ENCODE data around the gene CSF1R.

The CSF1R gene

DNA sequence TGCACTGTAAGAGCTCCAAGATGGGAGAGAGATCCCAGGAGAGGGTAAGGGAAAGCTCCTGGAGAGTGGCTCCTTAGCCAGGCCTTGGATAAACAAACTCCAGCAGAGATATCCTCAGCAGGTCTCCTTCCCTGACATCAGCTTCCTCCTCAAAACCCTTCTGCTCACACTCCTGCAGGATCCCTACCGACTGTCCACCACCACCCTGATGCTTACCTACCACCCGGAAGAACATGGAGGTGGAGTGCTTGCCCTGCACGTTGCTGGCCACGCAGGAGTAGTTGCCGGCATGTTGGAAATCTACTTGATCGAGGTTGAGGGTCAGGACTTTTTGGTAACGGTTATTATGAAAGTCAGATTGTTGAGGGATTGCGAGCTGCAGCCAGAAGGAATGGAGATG, 9.3 kb downstream of the CSF1R start:
- no peak overlapping the region for H3K4me3 ChIP-seq (ENCODE audit: low read depth, low read length)
- no peak for DNase-seq (ENCODE audit: low read depth)
- TF ChIP-seq, protein P1, sequence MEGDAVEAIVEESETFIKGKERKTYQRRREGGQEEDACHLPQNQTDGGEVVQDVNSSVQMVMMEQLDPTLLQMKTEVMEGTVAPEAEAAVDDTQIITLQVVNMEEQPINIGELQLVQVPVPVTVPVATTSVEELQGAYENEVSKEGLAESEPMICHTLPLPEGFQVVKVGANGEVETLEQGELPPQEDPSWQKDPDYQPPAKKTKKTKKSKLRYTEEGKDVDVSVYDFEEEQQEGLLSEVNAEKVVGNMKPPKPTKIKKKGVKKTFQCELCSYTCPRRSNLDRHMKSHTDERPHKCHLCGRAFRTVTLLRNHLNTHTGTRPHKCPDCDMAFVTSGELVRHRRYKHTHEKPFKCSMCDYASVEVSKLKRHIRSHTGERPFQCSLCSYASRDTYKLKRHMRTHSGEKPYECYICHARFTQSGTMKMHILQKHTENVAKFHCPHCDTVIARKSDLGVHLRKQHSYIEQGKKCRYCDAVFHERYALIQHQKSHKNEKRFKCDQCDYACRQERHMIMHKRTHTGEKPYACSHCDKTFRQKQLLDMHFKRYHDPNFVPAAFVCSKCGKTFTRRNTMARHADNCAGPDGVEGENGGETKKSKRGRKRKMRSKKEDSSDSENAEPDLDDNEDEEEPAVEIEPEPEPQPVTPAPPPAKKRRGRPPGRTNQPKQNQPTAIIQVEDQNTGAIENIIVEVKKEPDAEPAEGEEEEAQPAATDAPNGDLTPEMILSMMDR (IDR thresholded peaks at IDR 0.05; ENCODE audit: control insufficient read depth, extremely low read depth, insufficient read depth): no peak

- H3K4me3 ChIP-seq (ENCODE audit: low read depth, low read length): no peak overlapping the region
- TF ChIP-seq, protein P1 (IDR thresholded peaks at IDR 0.05; ENCODE audit: control insufficient read depth, extremely low read depth, insufficient read depth): no peak
- DNase-seq (ENCODE audit: low read depth): no peak
Measured at GRCh38 chr5:150075806-150076205, 10.5 kb downstream of the CSF1R start.

- H3K4me3 ChIP-seq (ENCODE audit: low read depth, low read length): no peak overlapping the region
- TF ChIP-seq, protein P1 (IDR thresholded peaks at IDR 0.05; ENCODE audit: control insufficient read depth, extremely low read depth, insufficient read depth): no peak
- no peak for DNase-seq (ENCODE audit: low read depth)
Measured at GRCh38 chr5:150075233-150075632, 11.1 kb downstream of the CSF1R start.

DNA sequence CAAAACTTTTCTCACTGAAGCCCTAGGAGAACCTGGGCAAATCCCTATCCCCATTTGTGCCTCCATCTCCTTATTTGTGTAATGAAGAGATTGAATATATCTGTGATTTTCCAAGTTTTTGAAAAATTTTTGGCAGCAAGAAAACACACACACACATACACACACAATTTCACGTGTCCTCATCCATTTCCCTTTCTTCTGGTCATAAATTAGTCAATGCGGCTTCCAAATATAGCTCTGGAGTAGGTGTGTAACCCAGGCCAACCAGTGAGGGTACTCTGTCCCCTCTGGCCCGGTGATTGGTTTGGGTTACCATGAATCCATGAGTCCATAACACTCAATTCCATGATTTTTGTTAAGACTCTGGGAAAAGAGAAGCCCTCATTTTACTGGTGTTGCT, 12.7 kb downstream of the CSF1R start:
- TF ChIP-seq, protein P1 (IDR thresholded peaks at IDR 0.05; ENCODE audit: control insufficient read depth, extremely low read depth, insufficient read depth): no peak
- no peak for DNase-seq (ENCODE audit: low read depth)
- H3K4me3 ChIP-seq (ENCODE audit: low read depth, low read length): no peak overlapping the region

- no peak for DNase-seq (ENCODE audit: low read depth)
- H3K4me3 ChIP-seq (ENCODE audit: low read depth, low read length): no peak overlapping the region
- TF ChIP-seq, protein P1 (IDR thresholded peaks at IDR 0.05; ENCODE audit: control insufficient read depth, extremely low read depth, insufficient read depth): no peak
Measured at GRCh38 chr5:150073086-150073625, 13.2 kb downstream of the CSF1R start.

DNA sequence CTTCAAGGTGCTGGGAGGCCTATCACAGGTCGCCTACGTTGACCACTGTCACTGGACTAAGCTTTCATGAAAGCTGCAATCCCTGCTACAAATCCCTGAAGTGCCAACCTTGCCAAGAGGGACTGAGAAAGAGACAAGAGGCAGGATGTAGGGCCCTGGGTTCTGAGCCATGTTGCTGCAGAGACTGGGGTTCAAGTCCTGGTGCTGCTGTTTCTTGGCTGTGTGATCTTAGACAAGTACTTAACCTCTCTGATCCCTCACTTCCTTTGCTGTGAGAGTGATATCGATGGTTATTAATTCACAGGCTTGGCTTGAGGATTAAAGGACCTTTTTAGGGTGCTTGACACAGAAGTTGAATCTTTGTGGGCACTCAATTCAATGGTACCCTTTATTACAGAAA, 15.5 kb downstream of the CSF1R start:
- TF ChIP-seq, protein P1 (IDR thresholded peaks at IDR 0.05; ENCODE audit: control insufficient read depth, extremely low read depth, insufficient read depth): no peak
- no peak overlapping the region for H3K4me3 ChIP-seq (ENCODE audit: low read depth, low read length)
- no peak for DNase-seq (ENCODE audit: low read depth)

Measured in LNCaP clone FGC (cell line).